GM21717 (cell line): ENCODE results near the gene NOS3.
"Not testable (repeated sequence)": the region's sequence is repeated elsewhere in the genome, so short reads cannot be mapped to it uniquely, and the experiment has no call there.

ENCODE experiments used
- ATAC-seq: cut with Tn5 transposase; IDR thresholded peaks from one replicate; pipeline ENCODE4 v1.9.1; 2021; ENCODE audit warnings: mild to moderate bottlenecking, moderate library complexity; ENCODE audit not compliant: unreplicated experiment

Gene NOS3

DNA sequence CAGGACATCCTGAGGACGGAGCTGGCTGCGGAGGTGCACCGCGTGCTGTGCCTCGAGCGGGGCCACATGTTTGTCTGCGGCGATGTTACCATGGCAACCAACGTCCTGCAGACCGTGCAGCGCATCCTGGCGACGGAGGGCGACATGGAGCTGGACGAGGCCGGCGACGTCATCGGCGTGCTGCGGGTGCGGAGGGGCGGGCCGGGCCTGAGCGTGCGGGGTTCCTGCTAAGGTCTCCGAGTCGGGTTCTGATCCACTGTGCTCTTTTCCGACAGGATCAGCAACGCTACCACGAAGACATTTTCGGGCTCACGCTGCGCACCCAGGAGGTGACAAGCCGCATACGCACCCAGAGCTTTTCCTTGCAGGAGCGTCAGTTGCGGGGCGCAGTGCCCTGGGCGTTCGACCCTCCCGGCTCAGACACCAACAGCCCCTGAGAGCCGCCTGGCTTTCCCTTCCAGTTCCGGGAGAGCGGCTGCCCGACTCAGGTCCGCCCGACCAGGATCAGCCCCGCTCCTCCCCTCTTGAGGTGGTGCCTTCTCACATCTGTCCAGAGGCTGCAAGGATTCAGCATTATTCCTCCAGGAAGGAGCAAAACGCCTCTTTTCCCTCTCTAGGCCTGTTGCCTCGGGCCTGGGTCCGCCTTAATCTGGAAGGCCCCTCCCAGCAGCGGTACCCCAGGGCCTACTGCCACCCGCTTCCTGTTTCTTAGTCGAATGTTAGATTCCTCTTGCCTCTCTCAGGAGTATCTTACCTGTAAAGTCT lies 23.1 kb downstream of the NOS3 start:
- no peak for ATAC-seq

DNA sequence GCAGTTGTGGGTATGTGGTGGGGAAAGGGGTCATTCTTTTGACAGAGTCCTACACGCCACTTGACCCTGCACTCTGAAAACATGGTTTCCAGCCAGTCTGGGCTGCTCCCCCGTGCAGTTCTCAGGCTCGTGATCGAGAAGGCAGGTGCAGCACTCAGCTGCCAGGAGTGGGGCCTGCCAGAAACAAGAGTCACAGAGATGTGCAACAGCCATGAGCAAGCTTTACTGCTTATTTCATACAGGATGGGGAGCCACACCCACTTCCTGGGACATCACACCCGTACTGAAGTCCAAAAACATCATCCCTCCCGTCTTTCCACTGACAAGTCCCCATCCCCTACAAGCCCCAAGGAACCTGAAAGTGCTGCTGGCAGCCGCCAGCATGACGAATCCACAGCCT lies 24.1 kb downstream of the NOS3 start:
- ATAC-seq = no peak

DNA sequence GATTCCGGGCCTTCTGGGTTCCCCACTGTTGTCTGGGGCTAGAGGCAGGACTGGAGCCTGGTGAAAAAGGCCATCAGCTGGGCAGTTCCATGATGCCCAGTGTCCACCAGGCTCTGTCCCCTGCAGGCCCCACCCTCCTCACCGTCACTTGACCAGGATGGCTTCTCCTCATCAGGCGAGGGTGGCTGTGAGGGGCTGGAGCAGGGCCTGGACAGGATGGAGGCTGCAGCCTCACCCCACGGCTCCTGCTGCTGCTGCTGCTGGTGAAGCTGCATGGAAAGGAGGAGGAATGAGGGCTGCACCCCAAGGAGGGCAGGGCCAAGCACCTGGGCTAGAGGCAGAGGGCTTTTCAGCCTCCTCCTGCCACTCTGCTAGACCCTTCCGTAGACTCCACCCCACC lies 25.1 kb downstream of the NOS3 start:
- no peak for ATAC-seq

DNA sequence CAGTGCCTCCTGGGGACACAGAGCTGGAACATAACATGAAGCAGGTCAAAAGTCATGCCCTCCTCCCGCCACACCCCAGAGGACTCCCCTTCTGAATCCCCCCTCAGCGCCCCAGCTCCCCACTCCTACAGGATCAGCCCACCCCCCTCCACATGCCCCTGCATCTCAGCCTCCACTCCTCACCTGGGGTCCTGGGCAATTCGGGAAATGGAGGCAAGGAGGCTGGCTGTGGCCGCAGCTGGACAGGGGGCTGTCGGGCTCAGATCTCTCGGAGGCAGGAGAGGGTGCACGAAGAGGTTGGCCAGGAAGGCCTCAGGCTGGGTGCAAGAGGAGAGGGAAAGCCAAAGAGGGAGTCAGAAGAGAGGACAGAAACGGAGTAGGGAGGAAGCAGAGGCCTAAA lies 25.7 kb downstream of the NOS3 start:
- ATAC-seq = no peak

DNA sequence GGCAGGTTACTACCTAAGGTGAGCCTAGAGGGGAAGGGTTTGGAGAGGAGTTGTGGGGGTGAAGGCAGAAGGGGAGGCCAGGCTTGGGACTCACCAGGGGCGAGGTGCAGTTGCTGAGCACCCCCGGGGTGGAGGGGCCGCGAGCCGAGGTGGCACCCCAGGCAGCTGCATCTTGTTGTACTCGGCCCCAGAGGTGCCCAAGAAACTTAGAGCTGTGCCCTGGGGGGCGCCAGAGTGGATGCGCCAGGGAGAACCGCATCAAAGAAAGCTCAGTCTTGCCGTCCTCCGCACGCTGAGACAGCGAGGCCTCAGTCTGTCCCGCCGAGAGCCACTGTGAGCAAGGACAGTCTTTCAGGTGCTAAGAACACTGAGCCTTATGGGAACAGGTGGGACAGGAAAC lies 26.1 kb downstream of the NOS3 start:
- ATAC-seq = no peak

DNA sequence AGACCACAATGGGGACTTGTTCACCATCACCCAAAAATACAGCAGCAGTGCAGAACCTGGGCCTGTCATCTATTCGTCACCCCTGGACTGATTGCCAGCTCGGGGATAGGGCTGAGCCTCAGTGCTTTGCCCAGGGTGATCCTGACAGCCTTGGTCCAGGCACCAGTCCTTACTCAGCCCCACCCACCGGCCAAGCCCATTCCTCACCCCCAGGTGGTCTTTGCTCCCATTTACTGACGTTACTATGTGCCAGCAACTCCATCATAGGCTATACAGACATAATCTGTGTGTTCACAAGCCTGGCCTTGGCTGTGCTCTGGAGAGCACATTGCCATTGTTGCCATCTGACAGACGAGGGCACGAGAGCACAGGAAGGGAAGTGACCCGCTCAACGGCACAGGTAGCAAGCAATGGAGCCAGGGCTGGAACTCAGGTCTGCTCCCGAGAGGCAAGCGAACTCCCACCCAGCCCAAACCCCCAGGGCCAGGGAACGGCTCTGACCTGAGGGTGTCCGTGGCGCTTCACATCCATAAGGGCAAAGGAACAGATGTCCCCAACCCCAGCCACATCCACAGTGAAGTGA lies 26.6 kb downstream of the NOS3 start:
- no peak for ATAC-seq

DNA sequence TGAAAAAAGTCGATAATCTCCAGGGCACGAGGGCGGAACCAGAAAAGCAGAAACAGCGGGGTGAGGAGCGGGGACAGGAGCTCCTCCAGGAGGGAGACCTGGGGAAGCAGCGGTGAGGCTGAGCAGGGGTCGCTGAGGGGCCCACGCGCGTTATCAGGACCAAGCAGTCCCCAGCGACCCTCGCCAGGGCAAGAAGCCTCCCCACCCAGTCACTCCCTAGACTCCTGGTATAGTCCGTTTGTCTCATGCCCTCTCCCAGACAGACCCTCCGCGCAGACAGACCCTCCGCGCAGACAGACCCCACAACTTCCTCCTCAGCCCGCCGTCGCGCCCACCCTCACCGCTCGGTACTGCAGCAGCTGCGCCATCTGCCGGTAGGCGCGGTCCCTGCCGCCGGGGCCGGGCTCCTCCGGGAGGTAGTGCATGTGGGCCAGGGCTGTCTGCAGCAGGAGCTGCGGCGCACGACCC lies 27.2 kb downstream of the NOS3 start:
- ATAC-seq = no peak

DNA sequence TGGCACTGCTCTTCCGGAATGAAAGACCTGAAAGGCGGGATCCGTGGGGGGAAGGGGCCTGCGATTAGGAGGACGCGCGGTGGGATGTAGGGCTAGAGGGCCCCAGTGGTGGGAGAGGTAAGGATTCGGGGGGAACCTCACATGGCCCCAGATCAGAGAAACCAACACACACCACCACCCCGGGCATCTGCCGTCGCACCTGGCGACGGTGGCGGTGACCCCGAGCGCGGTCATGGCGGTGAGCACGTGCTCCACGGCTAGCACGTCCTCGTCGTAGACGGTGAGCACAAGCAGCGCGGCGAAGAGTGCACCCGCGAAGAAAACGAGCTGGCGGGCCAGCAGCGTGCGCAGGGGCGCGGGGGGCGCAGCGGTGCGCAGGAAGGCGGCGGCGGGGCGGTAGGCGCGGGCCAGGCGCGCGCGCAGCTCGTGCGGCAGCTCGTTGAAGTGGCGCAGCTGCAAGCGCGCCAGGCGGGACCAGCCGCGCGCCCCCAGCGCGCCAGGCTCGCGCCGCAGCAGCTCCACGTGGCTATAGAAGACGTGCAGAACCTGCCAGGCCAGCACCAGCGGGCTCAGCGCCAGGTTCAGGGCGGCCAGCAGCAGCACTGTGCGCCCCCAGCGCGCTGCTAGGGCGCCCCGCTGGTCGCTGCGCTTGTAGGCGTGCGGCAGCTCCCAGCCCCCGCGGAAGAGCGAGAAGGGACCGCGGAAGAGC lies 27.8 kb downstream of the NOS3 start:
- ATAC-seq = no peak

DNA sequence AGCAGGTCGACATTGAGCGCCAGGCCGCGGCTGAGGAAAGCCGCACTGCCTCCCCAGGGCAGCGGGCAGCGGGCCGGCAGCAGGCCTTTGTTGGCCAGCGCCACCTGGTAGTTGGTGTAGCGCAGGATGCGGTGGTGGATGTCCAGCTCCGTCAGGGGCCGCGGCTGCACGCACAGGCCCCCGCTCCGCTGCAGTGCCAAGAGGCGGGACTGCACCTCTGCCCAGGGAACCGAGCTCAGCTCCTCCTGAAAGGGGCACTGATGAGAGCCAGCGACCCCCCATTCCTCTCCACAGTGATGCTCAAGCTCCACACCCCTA lies 28.3 kb downstream of the NOS3 start:
- ATAC-seq = no peak

DNA sequence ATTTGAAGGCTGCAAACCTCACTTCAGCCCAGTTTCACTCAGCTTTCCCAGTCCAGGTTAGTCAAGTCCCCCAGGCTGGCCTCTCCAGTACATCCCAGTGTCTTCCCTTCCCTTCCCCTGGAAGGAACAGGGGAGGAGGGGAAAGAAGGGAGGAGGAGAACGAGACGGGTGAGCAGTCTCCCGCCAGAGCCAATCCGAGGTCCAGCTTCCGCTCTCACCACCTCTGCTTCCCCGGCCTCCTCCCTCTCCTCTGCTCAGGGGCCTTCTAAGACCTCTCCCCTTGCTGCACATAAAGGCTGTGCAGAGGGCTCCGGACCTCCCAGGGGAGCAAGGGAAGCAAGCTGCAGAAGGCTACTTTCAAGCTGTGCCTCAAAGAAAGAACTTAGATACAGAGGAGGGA lies 29.4 kb downstream of the NOS3 start:
- no peak for ATAC-seq

GRCh38 chr7:151023232-151023631 lies 32.4 kb downstream of the NOS3 start:
- no peak for ATAC-seq

- ATAC-seq = no peak
Measured at GRCh38 chr7:151024435-151025056, 33.7 kb downstream of the NOS3 start, which contains the start of gene ATG9B. ATG9B (minus strand) TSS chr7:151024494; CDS start chr7:151024423, 71 bp downstream.

DNA sequence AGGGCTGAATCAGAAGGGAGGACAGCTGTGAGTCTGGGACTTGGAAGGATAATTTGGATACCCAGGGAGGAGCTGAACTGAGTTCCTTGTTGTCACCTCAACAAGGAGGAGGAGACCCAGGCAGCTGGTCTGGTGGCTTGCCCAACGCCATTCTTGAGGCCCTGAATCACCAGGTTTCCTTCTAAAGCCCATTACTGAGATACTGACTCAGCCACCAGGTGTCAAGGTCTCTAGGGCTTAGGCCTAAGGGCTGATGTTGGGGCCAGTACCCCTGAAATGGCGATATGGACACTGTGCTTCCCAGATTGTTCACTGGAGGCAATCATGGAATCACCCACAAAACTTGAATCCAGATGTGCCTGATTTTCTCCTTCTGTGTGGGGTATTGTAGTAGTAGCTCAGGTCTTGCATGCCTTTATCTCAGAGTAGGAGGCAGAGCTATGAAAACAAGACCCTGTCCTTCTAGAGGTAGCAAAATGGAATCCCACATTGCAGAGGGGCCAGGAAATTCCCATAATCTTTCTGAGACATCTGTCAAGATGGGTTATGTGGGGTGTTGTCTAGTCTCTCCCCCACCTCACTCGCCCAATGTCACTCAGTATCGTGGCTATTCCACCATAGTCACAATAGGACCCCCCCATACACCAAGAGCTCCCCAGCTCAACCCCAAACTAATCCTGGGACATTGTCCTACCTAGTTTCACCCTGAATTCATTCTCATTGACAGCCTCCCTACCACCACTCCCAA lies 35.3 kb downstream of the NOS3 start:
- no peak for ATAC-seq

DNA sequence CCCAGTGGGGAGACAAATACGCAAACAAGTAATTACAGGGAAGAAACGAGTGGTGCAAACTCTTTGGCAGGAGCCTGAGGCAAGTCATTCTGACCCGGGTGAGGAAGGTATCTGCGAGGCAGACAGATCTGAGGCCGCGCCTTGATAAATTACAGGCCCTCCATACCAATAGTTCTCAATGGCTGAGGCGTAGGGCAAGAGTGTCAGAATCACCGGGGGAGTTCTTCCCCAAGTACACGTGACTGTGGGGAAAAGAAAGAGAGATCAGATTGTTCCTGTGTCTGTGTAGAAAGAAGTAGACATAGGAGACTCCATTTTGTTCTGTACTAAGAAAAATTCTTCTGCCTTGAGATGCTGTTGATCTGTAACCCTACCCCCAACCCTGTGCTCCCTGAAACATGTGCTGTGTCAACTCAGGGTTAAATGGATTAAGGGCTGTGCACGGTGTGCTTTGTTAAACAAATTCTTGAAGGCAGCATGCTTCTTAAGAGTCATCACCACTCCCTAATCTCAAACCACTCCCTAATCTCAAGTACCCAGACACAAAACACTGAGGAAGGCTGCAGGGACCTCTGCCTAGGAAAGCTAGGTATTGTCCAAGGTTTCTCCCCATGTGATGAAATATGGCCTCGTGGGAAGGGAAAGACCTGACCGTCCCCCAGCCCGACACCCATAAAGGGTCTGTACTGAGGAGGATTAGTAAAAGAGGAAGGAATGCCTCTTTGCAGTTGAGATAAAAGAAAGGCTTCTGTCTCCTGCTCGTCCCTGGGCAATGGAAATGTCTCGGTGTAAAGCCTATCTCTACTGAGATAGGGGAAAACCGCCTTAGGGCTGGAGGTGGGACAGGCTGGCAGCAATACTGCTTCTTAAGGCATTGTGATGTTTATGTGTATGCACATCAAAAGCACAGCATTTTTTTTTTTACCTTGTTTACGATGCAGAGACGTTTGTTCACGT lies 36.2 kb downstream of the NOS3 start:
- not testable (repeated sequence) for ATAC-seq

DNA sequence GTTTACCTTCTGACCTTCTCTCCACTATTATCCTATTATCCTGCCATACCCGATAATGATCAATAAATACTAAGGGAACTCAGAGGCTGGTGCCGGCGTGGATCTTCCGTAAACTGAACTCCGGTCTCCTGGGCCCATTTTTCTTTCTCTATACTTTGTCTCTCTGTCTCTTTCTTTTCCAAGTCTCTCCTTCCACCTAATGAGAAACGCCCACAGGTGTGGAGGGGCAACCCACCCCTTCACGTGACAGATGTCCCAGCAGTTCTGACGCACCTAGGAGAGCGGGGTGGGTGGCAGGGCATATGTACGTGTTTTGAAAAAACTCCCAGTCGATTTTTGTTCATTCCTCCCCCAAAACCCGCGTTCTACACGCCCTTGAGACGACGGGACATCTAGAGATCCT lies 36.9 kb downstream of the NOS3 start:
- ATAC-seq = peak; percentile 0

DNA sequence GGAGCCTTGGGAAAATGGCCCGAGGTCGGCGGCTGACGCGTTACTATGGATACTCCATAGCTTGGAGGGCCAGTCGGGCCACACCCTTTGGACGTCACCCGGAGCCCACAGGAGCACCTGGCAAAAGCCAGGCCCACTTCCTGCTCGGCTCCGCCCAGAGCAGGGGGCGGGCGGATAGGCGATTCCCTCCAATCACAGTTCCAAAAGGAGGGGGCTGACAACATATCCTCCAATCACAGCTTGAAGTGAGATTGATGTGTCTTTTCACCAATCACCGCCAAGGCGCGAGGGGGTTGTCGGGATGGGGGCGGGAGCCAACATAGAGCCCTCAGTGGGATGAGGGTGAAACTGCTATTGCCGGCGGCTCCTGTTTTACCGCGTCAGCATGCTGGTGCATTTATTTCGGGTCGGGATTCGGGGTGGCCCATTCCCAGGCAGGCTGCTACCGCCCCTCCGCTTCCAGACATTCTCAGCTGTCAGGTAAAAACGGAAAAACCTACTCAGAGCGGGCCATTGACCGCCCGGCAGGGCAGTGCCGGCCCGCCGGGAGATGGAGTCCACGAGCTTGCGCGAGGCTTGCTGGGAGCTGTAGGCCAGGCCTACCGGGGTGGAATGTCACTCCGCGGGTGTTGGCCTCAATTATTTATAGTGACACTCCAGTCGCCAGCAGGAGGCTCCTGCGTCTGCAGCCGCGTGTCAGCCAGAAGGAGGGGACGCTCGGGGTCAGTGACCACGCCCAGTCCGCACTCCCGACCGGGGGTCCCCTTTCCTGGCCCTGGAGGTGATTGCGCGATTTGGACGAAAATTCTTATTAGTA lies 37.5 kb downstream of the NOS3 start, which contains the start of gene ABCB8:
Gene ABCB8 (plus strand): TSS at position 320 of the 817 bp plus-strand sequence. CDS start 66 bp downstream, at position 386.
- peak; percentile 98 for ATAC-seq

DNA sequence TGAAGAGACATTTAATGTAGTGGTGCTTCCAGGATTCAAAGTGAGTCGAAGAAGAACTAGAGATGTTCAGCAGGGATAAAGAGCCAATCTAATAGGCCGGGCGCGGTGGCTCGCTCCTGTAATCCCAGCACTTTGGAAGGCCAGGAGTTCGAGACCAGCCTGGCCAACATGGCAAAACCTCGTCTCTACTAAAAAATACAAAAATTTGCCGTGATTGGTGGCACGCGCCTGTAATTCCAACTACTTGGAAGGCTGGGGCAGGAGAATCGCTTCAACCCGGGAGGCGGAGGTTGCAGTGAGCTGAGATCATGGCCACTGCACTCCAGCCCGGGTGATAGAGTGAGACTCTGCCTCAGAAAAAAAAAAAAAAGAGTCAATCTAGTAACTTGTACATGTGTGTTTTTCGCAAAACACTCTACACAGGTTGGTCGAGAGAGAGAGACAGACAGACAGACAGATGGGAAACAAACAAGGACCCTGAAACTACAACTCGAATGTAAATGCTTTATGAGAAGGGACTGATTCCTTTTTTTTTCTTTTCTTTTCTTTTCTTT lies 38.2 kb downstream of the NOS3 start:
- no peak for ATAC-seq

DNA sequence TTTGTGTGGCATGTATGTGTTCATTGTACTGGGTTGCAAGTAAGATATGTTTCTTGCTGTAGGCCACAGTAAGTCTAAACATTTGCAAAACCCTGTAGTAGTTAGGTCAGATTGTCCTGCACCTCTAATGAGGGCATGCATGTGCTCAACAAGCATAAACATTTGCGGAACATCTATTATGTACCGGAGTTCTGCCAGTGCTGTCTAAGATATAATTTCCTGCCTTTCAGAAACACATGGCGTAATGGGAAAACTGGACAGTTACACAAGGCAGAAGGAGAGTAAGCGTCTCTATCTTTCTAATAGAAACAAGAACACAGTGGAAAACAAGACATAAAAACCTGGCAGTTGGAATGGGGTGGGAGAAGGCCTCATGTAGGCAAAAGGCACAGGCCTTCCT lies 40.2 kb downstream of the NOS3 start:
- ATAC-seq = no peak
